K562 (cell line): ENCODE results near the gene OOSP3. TPM values are rescaled to one million over a fixed set of nuclear protein-coding genes. Genes with fewer than 3 reads are reported as not detected.
A peak's percentile ranks its signal among the peaks of the same experiment; 100 is the strongest.

Experiments used
- CHCHD3 ChIP-seq: fragments of 250-450 bp; sonication (Bioruptor Pico); IDR thresholded peaks from 2 replicates; pipeline ENCODE4 v2.1.2; 2022; ENCODE audit warnings: mild to moderate bottlenecking
- DIDO1 ChIP-seq: fragments of 450-650 bp; IDR thresholded peaks from 2 replicates; pipeline ENCODE4 v1.6.1; 2016; ENCODE audit warnings: low read depth, missing biosample characterization, missing genetic modification characterization
- FOXA1 ChIP-seq: fragments of 450-650 bp; IDR thresholded peaks from 2 replicates; pipeline ENCODE4 v1.6.1; 2016; ENCODE audit warnings: mild to moderate bottlenecking, borderline replicate concordance
- LCOR ChIP-seq: sonication (generic); formaldehyde crosslinking; IDR thresholded peaks from 2 replicates; pipeline ENCODE4 v1.8.0; 2022; ENCODE audit warnings: mild to moderate bottlenecking, missing genetic modification reagents
- MBD2 ChIP-seq: sonication (generic); IDR thresholded peaks from 2 replicates; pipeline ENCODE4 v1.6.1; 2016; ENCODE audit warnings: low read depth, borderline replicate concordance
- MEF2A ChIP-seq: IDR thresholded peaks from 2 replicates; pipeline ENCODE4 v1.6.1; 2011; ENCODE audit warnings: low read depth, mild to moderate bottlenecking, low read length, moderate library complexity; ENCODE audit not compliant: control insufficient read depth
- MEIS2 ChIP-seq: fragments of 450-650 bp; IDR thresholded peaks from 2 replicates; pipeline ENCODE4 v1.6.1; 2014; ENCODE audit warnings: mild to moderate bottlenecking; ENCODE audit not compliant: partially characterized antibody
- MTA2 ChIP-seq: fragments of 450-650 bp; IDR thresholded peaks from 2 replicates; pipeline ENCODE4 v1.6.1; 2016; ENCODE audit warnings: low read depth
- MYNN ChIP-seq, 2 experiments: sonication (generic); formaldehyde crosslinking in 1 of 2; IDR thresholded peaks; 2 replicates each; pipeline versions ENCODE4 v1.5.0 to v1.6.1; 2016 to 2020; ENCODE audit warnings: antibody characterized with exemption in 1 of 2, missing genetic modification reagents in 1 of 2
- NBN ChIP-seq: fragments of 450-650 bp; IDR thresholded peaks from 2 replicates; pipeline ENCODE4 v1.6.1; 2016; ENCODE audit warnings: low read depth, mild to moderate bottlenecking
- PHF20 ChIP-seq: fragments of 450-650 bp; IDR thresholded peaks from 2 replicates; pipeline ENCODE4 v1.6.1; 2018; ENCODE audit not compliant: partially characterized antibody
- SMAD1 ChIP-seq: fragments of 150-350 bp; IDR thresholded peaks from 2 replicates; pipeline ENCODE4 v1.6.1; 2014; ENCODE audit warnings: low read length, low read depth; ENCODE audit not compliant: partially characterized antibody
- SMARCA4 ChIP-seq: fragments of 450-650 bp; IDR thresholded peaks from 2 replicates; pipeline ENCODE4 v1.6.1; 2016
- TCF3 ChIP-seq: sonication (generic); formaldehyde crosslinking; IDR thresholded peaks from 2 replicates; pipeline ENCODE4 v1.4.0; 2020; ENCODE audit warnings: mild to moderate bottlenecking, missing genetic modification reagents
- ZBED1 ChIP-seq: IDR thresholded peaks from 2 replicates; pipeline ENCODE4 v1.6.1; 2014
- ZNF140 ChIP-seq: fragments of 250-450 bp; sonication (Bioruptor Pico); IDR thresholded peaks from 2 replicates; pipeline ENCODE4 v1.8.0; 2021; ENCODE audit warnings: moderate library complexity, mild to moderate bottlenecking, inconsistent platforms
- ZNF165 ChIP-seq: fragments of 250-450 bp; sonication (Bioruptor Pico); IDR thresholded peaks from 2 replicates; pipeline ENCODE4 v1.4.0; 2020; ENCODE audit warnings: borderline replicate concordance
- ZNF551 ChIP-seq: fragments of 250-450 bp; sonication (Bioruptor Pico); IDR thresholded peaks from 2 replicates; pipeline ENCODE4 v1.5.0; 2021; ENCODE audit warnings: mild to moderate bottlenecking, moderate library complexity
- ZNF644 ChIP-seq: fragments of 200-800 bp; sonication (Bioruptor generic); IDR thresholded peaks from 2 replicates; pipeline ENCODE4 v1.6.1; 2016; ENCODE audit warnings: low read depth, missing genetic modification characterization, missing compliant biosample characterization
- polyA plus RNA-seq, 8 experiments: library from polyadenylated mRNA; depleted of rRNA in 4 of 8; stranded (reverse) in 5 of 8; unstranded in 3 of 8; fragments of >200 nt; fragmentation: Nextera tagmentation in 2 of 8; fragmentation: Illumina TruSeq in 1 of 8; extraction: Ambion mirVana in 2 of 8; extraction: Trizol in 1 of 8; gene quantifications; 2 replicates each; pipeline versions ENCODE4 v1.2.1 to v1.2.3, GENCODE V29; 2011 to 2014; ENCODE audit warnings: inconsistent platforms in 1 of 8, missing spikeins in 1 of 8
- total RNA-seq, 7 experiments: library from RNA; depleted of rRNA in 6 of 7; stranded (reverse); fragments of >200 nt in 6 of 7; fragmentation: Illumina TruSeq in 2 of 7; extraction: Trizol in 2 of 7; gene quantifications; 2 replicates each; pipeline versions ENCODE4 v1.2.1 to v1.2.3, GENCODE V29; 2011 to 2021; ENCODE audit warnings: low replicate concordance in 1 of 7
- TF ChIP-seq, protein P1 (sequence below): sonication (generic); IDR thresholded peaks from 2 replicates; pipeline ENCODE4 v1.6.1; 2016
- TF ChIP-seq, protein P2 (sequence below): fragments of 250-450 bp; sonication (Bioruptor Pico); IDR thresholded peaks from 2 replicates; pipeline ENCODE4 v1.5.0; 2022; ENCODE audit warnings: mild to moderate bottlenecking
- TF ChIP-seq, protein P3 (sequence below), 3 experiments: fragments of 200-800 bp in 1 of 3; fragments of 250-450 bp in 1 of 3; fragments of 450-650 bp in 1 of 3; sonication (Bioruptor Pico) in 1 of 3; sonication (Bioruptor generic) in 1 of 3; formaldehyde crosslinking in 1 of 3; IDR thresholded peaks; 2 replicates each; pipeline versions ENCODE4 v1.6.1 to v1.8.0; 2016 to 2022; ENCODE audit warnings: mild to moderate bottlenecking in 2 of 3, missing genetic modification characterization in 2 of 3, missing compliant biosample characterization in 1 of 3, moderate library complexity in 1 of 3

OOSP3 gene
- total and polyA plus RNA-seq, 9 of the 15 experiments (the other 6 are each of a cell fraction or from before 2014, with no cell fraction given) = 0.09 to 0.32 (median 0.15) TPM; not detected in 6

DNA sequence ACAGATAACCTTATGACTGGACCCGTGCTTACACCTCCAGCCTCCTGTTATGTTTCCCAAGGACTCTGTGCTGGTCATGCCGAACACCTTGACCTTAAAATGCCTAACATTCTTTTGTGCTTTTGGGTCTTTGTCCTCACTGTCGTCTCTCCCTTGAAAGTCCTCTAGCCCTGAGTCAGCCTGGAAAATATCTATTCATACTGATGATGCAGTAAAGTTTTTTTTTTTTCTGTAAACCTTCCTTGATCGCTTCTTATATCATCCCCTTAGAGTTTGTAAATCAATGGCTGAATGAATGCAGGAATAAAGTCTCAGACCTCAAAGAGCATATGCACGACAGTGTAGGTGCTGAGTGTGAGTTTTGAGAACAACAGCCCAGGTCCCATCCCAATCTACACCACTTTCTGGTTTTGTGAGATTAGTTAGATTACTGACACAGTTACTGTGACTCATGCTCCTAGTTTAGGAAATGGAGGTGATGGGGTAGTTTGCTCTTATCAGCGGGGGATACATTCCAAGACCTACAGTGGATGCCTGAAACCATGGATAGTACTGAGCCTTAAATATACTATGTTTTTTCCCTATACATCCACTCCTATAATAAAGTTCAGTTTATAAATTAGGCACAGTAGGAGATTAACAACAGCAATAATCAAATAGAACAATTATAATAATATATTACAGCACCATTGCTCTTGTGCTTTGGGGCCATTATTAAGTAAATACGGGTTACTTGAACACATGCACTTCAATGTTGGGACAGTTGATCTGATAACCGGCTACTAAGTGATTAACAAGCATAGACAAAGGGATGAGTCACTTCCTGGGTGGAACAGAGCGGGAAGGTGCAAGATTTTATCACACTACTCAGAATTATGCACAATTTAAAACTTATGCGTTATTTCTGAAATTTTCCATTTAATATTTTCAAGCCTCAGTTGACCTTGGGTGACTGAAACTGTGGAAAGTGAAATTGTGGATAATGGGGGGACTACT is 20.8 kb upstream of the OOSP3 start (continued):
- TF ChIP-seq TCF3 (CRISPR knock-in tag) = peak; percentile 80
- TF ChIP-seq SMARCA4 = peak; percentile 94
- peak; percentile 80 for TF ChIP-seq LCOR (CRISPR knock-in tag)
- TF ChIP-seq ZBED1 = no peak
- no peak for TF ChIP-seq PHF20
- TF ChIP-seq ZNF140 (CRISPR knock-in tag) = no peak
- 0 out of 2 replicates have a peak, but pooled peaks have one; percentile 13 for TF ChIP-seq DIDO1 (tag)
- TF ChIP-seq, protein P1, sequence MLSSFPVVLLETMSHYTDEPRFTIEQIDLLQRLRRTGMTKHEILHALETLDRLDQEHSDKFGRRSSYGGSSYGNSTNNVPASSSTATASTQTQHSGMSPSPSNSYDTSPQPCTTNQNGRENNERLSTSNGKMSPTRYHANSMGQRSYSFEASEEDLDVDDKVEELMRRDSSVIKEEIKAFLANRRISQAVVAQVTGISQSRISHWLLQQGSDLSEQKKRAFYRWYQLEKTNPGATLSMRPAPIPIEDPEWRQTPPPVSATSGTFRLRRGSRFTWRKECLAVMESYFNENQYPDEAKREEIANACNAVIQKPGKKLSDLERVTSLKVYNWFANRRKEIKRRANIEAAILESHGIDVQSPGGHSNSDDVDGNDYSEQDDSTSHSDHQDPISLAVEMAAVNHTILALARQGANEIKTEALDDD = peak; percentile 98
- TF ChIP-seq MEIS2 = peak; percentile 88
- peak; percentile 89 for TF ChIP-seq MEF2A
- TF ChIP-seq ZNF551 (CRISPR knock-in tag) = no peak
- TF ChIP-seq, protein P2, sequence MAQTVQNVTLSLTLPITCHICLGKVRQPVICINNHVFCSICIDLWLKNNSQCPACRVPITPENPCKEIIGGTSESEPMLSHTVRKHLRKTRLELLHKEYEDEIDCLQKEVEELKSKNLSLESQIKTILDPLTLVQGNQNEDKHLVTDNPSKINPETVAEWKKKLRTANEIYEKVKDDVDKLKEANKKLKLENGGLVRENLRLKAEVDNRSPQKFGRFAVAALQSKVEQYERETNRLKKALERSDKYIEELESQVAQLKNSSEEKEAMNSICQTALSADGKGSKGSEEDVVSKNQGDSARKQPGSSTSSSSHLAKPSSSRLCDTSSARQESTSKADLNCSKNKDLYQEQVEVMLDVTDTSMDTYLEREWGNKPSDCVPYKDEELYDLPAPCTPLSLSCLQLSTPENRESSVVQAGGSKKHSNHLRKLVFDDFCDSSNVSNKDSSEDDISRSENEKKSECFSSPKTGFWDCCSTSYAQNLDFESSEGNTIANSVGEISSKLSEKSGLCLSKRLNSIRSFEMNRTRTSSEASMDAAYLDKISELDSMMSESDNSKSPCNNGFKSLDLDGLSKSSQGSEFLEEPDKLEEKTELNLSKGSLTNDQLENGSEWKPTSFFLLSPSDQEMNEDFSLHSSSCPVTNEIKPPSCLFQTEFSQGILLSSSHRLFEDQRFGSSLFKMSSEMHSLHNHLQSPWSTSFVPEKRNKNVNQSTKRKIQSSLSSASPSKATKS (CRISPR knock-in tag) = no peak
- no peak for TF ChIP-seq NBN
- peak; percentile 59; the same call in 1 of the 2 replicates for TF ChIP-seq MYNN (IDR thresholded peaks at IDR 0.05)
- no peak for TF ChIP-seq MYNN (CRISPR knock-in tag; IDR thresholded peaks at IDR 0.05)
- TF ChIP-seq CHCHD3 (CRISPR knock-in tag) = no peak
- TF ChIP-seq SMAD1 = no peak
- TF ChIP-seq ZNF644 (tag) = peak; percentile 73
- TF ChIP-seq MBD2 = peak; percentile 46; the same call in 1 of the 2 replicates
- TF ChIP-seq ZNF165 (CRISPR knock-in tag) = no peak
- TF ChIP-seq, protein P3, sequence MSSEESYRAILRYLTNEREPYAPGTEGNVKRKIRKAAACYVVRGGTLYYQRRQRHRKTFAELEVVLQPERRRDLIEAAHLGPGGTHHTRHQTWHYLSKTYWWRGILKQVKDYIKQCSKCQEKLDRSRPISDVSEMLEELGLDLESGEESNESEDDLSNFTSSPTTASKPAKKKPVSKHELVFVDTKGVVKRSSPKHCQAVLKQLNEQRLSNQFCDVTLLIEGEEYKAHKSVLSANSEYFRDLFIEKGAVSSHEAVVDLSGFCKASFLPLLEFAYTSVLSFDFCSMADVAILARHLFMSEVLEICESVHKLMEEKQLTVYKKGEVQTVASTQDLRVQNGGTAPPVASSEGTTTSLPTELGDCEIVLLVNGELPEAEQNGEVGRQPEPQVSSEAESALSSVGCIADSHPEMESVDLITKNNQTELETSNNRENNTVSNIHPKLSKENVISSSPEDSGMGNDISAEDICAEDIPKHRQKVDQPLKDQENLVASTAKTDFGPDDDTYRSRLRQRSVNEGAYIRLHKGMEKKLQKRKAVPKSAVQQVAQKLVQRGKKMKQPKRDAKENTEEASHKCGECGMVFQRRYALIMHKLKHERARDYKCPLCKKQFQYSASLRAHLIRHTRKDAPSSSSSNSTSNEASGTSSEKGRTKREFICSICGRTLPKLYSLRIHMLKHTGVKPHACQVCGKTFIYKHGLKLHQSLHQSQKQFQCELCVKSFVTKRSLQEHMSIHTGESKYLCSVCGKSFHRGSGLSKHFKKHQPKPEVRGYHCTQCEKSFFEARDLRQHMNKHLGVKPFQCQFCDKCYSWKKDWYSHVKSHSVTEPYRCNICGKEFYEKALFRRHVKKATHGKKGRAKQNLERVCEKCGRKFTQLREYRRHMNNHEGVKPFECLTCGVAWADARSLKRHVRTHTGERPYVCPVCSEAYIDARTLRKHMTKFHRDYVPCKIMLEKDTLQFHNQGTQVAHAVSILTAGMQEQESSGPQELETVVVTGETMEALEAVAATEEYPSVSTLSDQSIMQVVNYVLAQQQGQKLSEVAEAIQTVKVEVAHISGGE (CRISPR knock-in tag; IDR thresholded peaks at IDR 0.05) = peak in 1 of 3 experiments; percentile 53; a peak in 2 of 6 replicates
- TF ChIP-seq MTA2 = peak; percentile 30; the same call in 1 of the 2 replicates
- TF ChIP-seq FOXA1 = no peak
